ENCODE data around the gene AGL. TPM values are rescaled to one million over a fixed set of nuclear protein-coding genes. Genes with fewer than 3 reads are reported as not detected.

Gene AGL
- total and polyA plus RNA-seq, 10 donors = 6.3 to 28.1 (median 18.1) TPM

DNA sequence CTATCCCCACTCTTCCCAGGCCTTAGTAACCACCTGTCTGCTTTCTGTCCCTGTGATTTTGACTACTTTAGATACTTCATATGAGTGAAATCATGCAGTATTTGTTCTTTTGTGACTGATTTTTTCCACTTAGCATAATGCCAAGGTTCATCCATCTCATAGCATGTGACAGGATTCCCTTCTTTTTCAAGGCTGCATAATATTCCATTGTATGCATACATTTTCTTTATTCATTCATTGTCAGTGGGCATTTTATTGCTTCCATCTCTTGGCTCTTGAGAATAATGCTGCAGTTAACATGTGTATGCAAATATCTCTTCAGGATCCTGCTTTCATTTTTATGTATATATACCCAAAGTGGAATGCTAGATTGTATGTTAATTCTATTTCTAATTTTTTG lies 56.4 kb downstream of the AGL start:
- H3K27ac ChIP-seq = no peak overlapping the region
- no peaks in the 10 kb centered on the region for H3K27me3 ChIP-seq (replicated peaks in 1 of 7)
- H3K36me3 ChIP-seq = peaks cover 0 to 87% (median 36%) of the 10 kb centered on the region in 6 donors
- no peak for DNase-seq
- H3K4me3 ChIP-seq = no peak overlapping the region
- H3K4me1 ChIP-seq = no peaks in the 10 kb centered on the region
- intact Hi-C loops (cut with DNase I; ENCODE audit: low total_unique reads) = no loop called here
- H3K9me3 ChIP-seq = peaks cover 0 to 14% (median 6%) of the 10 kb centered on the region in 8 donors
- TF ChIP-seq POLR2A (IDR thresholded peaks at IDR 0.05) = no peak
- no peak for TF ChIP-seq POLR2AphosphoS5 (IDR thresholded peaks at IDR 0.05)
- TF ChIP-seq, protein P1, sequence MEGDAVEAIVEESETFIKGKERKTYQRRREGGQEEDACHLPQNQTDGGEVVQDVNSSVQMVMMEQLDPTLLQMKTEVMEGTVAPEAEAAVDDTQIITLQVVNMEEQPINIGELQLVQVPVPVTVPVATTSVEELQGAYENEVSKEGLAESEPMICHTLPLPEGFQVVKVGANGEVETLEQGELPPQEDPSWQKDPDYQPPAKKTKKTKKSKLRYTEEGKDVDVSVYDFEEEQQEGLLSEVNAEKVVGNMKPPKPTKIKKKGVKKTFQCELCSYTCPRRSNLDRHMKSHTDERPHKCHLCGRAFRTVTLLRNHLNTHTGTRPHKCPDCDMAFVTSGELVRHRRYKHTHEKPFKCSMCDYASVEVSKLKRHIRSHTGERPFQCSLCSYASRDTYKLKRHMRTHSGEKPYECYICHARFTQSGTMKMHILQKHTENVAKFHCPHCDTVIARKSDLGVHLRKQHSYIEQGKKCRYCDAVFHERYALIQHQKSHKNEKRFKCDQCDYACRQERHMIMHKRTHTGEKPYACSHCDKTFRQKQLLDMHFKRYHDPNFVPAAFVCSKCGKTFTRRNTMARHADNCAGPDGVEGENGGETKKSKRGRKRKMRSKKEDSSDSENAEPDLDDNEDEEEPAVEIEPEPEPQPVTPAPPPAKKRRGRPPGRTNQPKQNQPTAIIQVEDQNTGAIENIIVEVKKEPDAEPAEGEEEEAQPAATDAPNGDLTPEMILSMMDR (IDR thresholded peaks at IDR 0.05 in 8 of 11, conservative IDR thresholded peaks at IDR 0.05 in 3 of 11) = no peak

DNA sequence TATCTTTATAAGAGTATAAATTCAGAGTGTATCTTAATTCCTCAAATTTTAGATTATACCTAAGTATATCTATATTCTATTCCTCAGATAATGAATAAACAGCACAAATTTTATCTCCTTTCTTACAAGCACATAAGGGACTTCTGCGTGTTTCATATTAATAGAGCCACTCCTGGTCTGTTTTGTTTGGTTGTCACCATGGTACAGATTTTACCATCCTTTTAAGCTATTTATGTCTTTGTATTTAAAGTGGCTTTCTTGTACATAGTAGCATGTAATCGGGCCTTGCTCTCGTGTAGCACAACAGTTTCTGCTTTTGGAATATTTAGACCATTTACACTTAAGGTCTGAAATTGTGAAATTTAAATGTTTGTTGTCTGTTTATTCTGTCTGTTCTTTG lies 67.1 kb downstream of the AGL start:
- Histone ChIP-seq H3K4me3 (no peak overlapping the region), H3K36me3 (peaks cover 0 to 94% (median 35%) of the 10 kb centered on the region in 6 donors), H3K4me1 (no peaks in the 10 kb centered on the region), H3K27me3 (replicated peaks in 1 of 7) (no peaks in the 10 kb centered on the region), H3K9me3 (no peaks in the 10 kb centered on the region), H3K27ac (no peak overlapping the region)
- no peak for DNase-seq
- WGBS, 5 donors = 92 to 98% (median 94%) methylated on average over 3 of the region's 3 CpGs
- TF ChIP-seq POLR2AphosphoS5 (IDR thresholded peaks at IDR 0.05) = no peak
- TF ChIP-seq, protein P1 (IDR thresholded peaks at IDR 0.05 in 8 of 11, conservative IDR thresholded peaks at IDR 0.05 in 3 of 11) = no peak
- TF ChIP-seq POLR2A (IDR thresholded peaks at IDR 0.05) = no peak
- intact Hi-C loops (cut with DNase I; ENCODE audit: low total_unique reads) = no loop called here

DNA sequence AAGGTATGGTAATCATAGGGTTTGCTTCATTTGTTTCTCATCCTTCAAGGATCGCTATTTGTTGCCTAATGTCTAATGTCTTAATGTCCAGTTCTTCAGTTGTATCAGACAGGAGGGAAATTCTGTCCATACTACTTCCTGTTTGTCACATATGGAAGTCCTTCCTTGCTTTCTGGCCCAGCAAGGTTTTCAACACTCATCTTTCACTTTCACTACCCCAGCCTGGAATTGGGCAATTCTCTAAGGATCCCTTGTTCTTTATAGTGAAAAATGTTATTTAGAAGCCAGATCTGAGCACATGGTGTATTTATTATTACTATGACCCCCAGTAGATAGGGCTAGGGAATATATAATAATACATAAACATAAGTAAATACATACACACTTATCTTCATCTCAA lies 69.1 kb downstream of the AGL start:
- Histone ChIP-seq H3K27me3 (replicated peaks in 1 of 7) (no peaks in the 10 kb centered on the region), H3K4me1 (no peaks in the 10 kb centered on the region), H3K27ac (peak overlapping the region in 1 of 8 donors; percentile 29), H3K36me3 (peaks cover 0 to 90% (median 17%) of the 10 kb centered on the region in 6 donors), H3K9me3 (no peaks in the 10 kb centered on the region), H3K4me3 (no peak overlapping the region)
- WGBS, 5 donors = 63 to 96% (median 69%) methylated on average over 1 of the region's 1 CpG
- no peak for TF ChIP-seq POLR2A (IDR thresholded peaks at IDR 0.05)
- TF ChIP-seq POLR2AphosphoS5 (IDR thresholded peaks at IDR 0.05) = no peak
- TF ChIP-seq, protein P1 (IDR thresholded peaks at IDR 0.05 in 8 of 11, conservative IDR thresholded peaks at IDR 0.05 in 3 of 11) = no peak
- intact Hi-C loops (cut with DNase I; ENCODE audit: low total_unique reads) = no loop called here
- no peak for DNase-seq

DNA sequence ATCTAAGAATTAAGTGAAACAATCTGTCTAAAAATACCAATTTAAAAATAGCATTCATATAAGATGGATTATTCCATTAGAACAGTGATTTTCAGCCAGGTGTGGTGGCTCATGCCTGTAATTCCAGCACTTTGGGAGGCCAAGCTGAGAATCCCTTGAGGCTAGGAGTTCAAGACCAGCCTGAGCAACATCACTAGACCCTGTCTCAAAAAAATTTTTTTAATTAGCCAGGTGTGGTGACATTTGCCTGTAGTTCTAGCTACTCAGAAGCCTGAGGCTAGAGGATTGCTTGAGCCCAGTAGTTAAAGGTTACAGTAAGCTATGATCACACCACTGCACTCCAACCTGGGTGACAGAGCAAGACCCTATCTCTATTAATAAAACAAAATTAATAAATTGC lies 84.6 kb downstream of the AGL start:
- intact Hi-C loops (cut with DNase I; ENCODE audit: low total_unique reads) = no loop called here
- no peak for DNase-seq
- Histone ChIP-seq H3K4me1 (no peaks in the 10 kb centered on the region), H3K36me3 (no peaks in the 10 kb centered on the region), H3K4me3 (no peak overlapping the region), H3K27me3 (replicated peaks in 1 of 7) (peaks cover 0 to 6% (median 0%) of the 10 kb centered on the region in 7 donors), H3K27ac (no peak overlapping the region), H3K9me3 (peaks cover 0 to 9% (median 0%) of the 10 kb centered on the region in 8 donors)
- TF ChIP-seq, protein P1 (IDR thresholded peaks at IDR 0.05 in 8 of 11, conservative IDR thresholded peaks at IDR 0.05 in 3 of 11) = no peak
- TF ChIP-seq POLR2AphosphoS5 (IDR thresholded peaks at IDR 0.05) (no peak), POLR2A (IDR thresholded peaks at IDR 0.05) (no peak)

Data from spleen (tissue), 11 donors.